Glomerular endothelial cell (primary cell): ENCODE data around the gene CCDC85B. TPM values are rescaled to one million over a fixed set of nuclear protein-coding genes. Genes with fewer than 3 reads are reported as not detected.

Experiments
- DNase-seq: peaks from one replicate; pipeline ENCODE4 v3.0.0-alpha.2; 2011; ENCODE audit warnings: low read depth, low spot score; ENCODE audit errors: extremely low read depth
- total RNA-seq: library from RNA; depleted of rRNA; stranded (reverse); fragments of >200 nt; gene quantifications from 2 replicates; pipeline ENCODE4 v1.2.3, GENCODE V29; 2015

The CCDC85B gene
- total RNA-seq, 1 donor from 2014 or later = 201 TPM

GRCh38 chr11:65903715-65904114, 13.2 kb downstream of the CCDC85B start:
- no peak for DNase-seq

- no peak for DNase-seq
These were observed 16.1 kb downstream of the CCDC85B start for GRCh38 chr11:65906602-65907001.

- no peak for DNase-seq
These were observed 17.4 kb downstream of the CCDC85B start for GRCh38 chr11:65907878-65908277.

- DNase-seq = no peak
These were observed 21.5 kb downstream of the CCDC85B start for GRCh38 chr11:65911682-65912568.

- DNase-seq = no peak
These were observed 22.4 kb downstream of the CCDC85B start for GRCh38 chr11:65912845-65913244.

DNA sequence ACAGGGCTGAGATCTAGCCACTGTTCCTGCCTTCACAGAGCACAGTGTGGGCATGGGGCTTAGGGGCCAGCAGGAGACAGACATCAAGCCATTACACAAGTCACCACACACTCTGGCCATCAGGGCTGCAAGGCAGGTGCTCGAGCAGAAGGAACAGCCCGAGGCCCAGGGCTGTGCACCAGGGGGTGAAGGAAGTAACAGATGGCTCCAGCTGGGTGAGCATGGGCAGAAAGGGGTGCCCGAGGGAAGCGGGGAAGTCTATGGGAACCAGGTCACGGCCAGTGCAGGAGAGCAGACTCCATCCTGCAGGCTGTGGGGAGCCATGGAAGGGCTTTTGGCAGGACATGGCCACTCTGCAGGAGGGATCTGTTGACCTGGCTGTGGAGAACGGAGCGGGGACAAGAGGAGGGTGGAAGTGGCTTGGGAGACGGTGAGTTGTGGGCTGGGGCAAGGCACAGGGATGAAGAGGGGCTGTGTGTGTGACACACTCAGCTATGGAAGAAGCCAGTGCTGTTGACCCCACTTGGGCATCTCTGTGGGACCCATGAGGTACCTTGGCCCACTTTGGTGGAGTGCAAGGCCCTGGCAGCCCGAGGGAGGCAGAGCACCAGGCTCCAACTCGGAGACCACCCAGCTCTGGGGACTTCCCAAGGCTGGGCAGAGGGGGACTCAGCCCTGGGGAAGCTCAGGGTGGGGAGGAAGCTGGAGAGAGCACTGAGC, 24.8 kb downstream of the CCDC85B start:
- no peak for DNase-seq

DNA sequence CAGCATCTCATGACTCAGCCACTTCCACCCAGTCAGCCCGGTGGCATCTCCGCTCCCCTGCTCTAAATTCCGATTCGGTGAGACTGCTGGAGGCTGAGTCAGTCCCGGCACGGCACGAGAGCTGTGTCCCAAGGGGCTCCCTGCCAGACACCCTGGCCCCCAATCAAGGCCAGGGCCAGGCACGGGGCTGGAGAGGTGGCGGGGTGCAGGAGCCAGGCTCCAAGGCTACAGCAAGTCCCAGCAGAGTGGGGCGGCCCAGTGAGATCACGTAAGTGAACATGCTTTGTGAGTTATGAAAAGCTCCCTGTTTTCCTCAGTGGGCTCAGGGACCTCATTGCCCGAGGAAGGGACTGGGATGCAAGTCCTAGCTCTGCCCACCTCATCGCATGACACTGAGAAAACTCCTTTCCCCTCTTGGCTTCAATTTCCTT, 25.4 kb downstream of the CCDC85B start:
- peak; percentile 70 for DNase-seq

- DNase-seq = no peak
These were observed 25.9 kb downstream of the CCDC85B start for GRCh38 chr11:65916391-65916790.

- DNase-seq = no peak
These were observed 26.6 kb downstream of the CCDC85B start for GRCh38 chr11:65917077-65917433.

DNA sequence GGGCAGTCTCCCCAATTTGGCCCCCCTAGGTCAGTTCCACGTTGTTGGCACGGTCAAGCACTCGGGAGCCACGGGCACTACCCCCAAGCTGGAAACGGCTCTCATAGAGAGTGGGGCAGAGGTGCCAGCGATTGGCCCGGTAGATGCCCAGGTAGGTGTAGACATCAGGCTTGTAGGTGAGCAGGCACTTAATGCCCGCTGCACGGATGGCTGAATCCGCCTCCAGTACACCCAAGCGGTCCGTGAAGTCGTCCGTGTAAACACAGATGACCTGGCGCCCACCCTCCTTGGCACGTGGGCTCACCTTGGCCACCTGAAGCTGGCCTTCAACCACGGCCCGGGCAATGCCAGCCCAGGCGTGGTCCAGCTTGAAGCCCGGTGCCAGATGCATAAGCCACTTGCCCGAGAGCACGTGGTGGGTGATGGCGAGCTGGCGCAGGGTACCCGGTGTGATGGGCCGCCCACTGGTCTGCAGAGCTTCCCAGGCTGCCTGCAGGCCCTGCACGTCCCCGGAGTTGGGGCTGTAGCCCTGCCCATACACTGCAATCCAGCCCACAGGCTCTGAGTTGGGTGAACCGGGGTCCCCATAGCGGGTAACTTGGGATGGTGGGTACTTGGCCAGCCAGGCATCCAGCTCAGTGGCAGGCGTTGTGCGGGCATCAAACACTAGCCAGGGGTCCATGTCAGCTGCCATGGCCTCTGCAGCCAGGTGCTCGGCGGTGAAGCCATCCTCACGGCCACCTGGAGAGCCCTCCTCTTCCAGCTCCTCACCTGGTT, 27.1 kb downstream of the CCDC85B start:
- DNase-seq = no peak

- no peak for DNase-seq
These were observed 28.0 kb downstream of the CCDC85B start, which contains the start of gene C11orf68 for GRCh38 chr11:65918211-65919140. Gene C11orf68, minus strand, starts transcription at chr11:65919062. Its CDS starts 31 bp downstream, at chr11:65919031.

- DNase-seq = peak; percentile 51
These were observed 28.7 kb downstream of the CCDC85B start, which contains the start of gene DRAP1 for GRCh38 chr11:65919141-65919572. Gene DRAP1, plus strand, starts transcription at chr11:65919426. Its CDS starts 76 bp downstream, at chr11:65919502.

- no peak for DNase-seq
These were observed 29.3 kb downstream of the CCDC85B start for GRCh38 chr11:65919573-65920371.

- no peak for DNase-seq
These were observed 29.9 kb downstream of the CCDC85B start for GRCh38 chr11:65920372-65920802.

- no peak for DNase-seq
These were observed 30.6 kb downstream of the CCDC85B start for GRCh38 chr11:65921033-65921555.

DNA sequence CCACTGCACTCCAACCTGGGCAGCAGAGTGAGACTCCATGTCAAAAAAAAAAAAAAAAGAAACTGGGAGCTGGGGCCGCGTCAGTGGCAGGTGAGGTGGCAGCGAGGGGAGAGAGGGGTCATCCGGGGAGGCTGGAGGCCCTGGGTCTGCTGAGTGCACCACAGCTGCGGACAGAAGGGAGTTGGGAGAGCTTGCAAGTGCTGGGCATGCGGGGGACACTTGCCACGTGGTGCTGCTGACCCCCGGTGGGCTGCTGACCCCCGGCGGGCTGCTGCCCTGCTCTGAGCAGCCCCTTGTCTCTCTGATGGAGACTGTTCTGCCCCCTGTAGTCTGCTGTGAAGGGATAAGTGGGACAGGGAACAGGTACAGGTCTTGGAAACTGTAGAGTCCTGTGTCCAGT, 31.4 kb downstream of the CCDC85B start:
- no peak for DNase-seq

DNA sequence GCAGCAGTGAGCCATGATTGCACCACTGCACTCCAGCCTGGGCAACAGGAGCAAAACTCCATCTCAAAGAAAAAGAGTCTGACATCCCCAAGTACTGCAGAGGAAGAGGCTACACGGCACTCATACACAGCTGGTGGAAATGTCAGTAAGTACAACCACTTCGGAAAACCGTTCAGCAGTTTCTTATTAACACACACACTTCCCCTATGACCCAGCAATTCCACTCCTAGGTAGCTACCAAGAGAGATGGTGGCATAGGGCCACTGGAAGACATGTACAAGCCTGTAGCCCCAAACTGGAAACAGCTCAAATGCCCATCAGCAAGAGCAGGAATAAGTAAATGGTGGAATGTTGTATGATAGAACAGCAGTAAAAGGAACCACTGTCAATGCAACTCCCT, 32.1 kb downstream of the CCDC85B start:
- no peak for DNase-seq

DNA sequence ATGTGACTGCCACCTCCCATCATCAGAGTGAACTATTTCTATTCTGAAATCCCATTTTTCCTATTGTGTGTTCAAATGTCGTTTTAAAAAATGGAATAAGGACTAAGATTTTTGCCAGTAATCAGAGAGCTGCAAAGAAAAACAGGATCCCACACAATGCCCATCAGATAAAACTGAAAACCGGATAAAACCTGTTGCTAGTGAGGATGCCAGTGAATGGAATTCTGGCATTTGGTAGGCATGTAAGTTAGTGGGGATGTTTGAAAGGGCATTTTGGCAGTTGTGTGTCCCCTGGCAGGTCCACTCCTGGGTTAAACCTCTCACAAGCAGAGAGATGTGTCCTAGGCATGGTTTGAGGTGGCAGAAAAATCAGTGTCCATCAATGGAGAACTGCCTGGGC, 34.9 kb downstream of the CCDC85B start:
- DNase-seq = no peak

GRCh38 chr11:65927904-65928397, 37.5 kb downstream of the CCDC85B start:
- DNase-seq = no peak
